Measurements from ENCODE around the gene PCBD2. TPM values are rescaled to one million over a fixed set of nuclear protein-coding genes. Genes with fewer than 3 reads are reported as not detected.
A peak's percentile ranks its signal among the peaks of the same experiment; 100 is the strongest.
"Not testable (repeated sequence)": the region's sequence is repeated elsewhere in the genome, so short reads cannot be mapped to it uniquely, and the experiment has no call there.

PCBD2 gene
- total and polyA plus RNA-seq, 2 donors, result 5.9 to 6.8 TPM

DNA sequence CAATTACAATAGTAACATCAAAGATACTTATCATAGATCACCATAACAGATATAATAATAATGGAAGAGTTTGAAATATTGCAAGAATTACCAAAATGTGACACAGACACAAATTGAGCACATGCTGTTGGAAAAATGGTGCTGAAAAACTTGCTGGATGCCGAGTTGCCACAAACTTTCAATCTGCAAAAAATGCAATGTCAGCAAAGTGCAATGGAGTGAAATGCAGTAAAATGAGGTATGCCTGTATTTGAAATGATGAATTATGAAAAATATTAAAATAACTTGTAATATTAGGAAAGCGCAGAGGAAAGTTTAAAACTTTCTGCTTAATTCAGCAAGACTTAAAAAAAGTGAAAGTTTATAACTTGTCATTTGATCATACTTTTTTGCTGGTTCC, 12.0 kb upstream of the PCBD2 start:
- Histone ChIP-seq H3K4me1 (ENCODE audit: control insufficient read depth in 2 of 2, insufficient read depth in 2 of 2, low read length in 2 of 2) (no peaks in the 10 kb centered on the region), H3K9me3 (ENCODE audit: control insufficient read depth in 2 of 2, insufficient read depth in 1 of 2, low read length in 1 of 2) (no peaks in the 10 kb centered on the region), H3K4me3 (ENCODE audit: low read length in 2 of 2) (no peak overlapping the region), H3K36me3 (ENCODE audit: control insufficient read depth in 2 of 2, insufficient read depth in 2 of 2, low read length in 1 of 2) (peaks cover 32 to 34% of the 10 kb centered on the region in 2 donors), H3K27ac (ENCODE audit: low read depth in 1 of 2, low read length in 1 of 2) (no peak overlapping the region), H3K27me3 (ENCODE audit: control insufficient read depth in 2 of 2, insufficient read depth in 1 of 2, low read length in 1 of 2) (no peaks in the 10 kb centered on the region)
- 98% methylated on average over 2 of the region's 2 CpGs for WGBS
- DNase-seq (ENCODE audit: low read depth in 6 of 9, low spot score in 9 of 9), result no peak

DNA sequence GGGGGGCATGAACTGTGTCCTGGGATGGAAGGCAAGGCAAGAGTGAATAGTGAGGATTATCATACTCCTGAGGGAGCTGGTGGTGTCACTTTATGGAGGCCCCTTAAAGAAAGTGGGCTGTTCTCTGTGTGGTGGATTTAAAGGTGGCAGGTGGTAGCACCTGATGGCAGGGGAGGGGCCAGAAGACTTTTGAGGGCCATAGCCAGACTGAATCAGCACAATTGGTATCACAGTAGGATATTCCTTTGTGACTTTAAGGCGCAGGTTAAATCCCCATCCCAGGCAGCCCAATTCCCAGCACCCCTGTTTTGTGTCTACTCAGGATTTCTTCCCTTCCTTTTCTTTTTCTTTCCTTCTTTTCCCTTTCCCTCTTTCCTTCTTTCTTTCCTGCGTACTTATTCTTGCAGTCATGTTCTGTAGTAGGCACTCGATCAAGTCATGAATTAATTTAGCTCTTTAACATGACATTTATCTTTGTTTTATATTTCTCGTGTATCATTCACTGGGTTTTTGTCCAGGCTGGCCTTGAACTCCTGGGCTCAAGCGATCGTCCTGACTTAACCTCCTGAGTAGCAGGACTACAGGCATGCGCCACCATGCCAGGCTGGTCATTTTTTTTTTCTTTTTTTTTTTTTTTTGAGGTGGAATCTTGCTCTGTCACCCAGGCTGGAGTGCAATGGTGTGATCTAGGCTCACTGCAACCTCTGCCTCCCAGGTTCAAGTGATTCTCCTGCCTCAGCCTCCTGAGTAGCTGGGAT, 11.0 kb upstream of the PCBD2 start:
- Histone ChIP-seq H3K27ac (ENCODE audit: low read depth in 1 of 2, low read length in 1 of 2) (no peak overlapping the region), H3K4me1 (ENCODE audit: control insufficient read depth in 2 of 2, insufficient read depth in 2 of 2, low read length in 2 of 2) (no peaks in the 10 kb centered on the region), H3K36me3 (ENCODE audit: control insufficient read depth in 2 of 2, insufficient read depth in 2 of 2, low read length in 1 of 2) (peaks cover 30 to 34% of the 10 kb centered on the region in 2 donors), H3K9me3 (ENCODE audit: control insufficient read depth in 2 of 2, insufficient read depth in 1 of 2, low read length in 1 of 2) (no peaks in the 10 kb centered on the region), H3K27me3 (ENCODE audit: control insufficient read depth in 2 of 2, insufficient read depth in 1 of 2, low read length in 1 of 2) (no peaks in the 10 kb centered on the region), H3K4me3 (ENCODE audit: low read length in 2 of 2) (no peak overlapping the region)
- DNase-seq (ENCODE audit: low read depth in 6 of 9, low spot score in 9 of 9), result no peak
- 97% methylated on average over 7 of the region's 7 CpGs for WGBS

DNA sequence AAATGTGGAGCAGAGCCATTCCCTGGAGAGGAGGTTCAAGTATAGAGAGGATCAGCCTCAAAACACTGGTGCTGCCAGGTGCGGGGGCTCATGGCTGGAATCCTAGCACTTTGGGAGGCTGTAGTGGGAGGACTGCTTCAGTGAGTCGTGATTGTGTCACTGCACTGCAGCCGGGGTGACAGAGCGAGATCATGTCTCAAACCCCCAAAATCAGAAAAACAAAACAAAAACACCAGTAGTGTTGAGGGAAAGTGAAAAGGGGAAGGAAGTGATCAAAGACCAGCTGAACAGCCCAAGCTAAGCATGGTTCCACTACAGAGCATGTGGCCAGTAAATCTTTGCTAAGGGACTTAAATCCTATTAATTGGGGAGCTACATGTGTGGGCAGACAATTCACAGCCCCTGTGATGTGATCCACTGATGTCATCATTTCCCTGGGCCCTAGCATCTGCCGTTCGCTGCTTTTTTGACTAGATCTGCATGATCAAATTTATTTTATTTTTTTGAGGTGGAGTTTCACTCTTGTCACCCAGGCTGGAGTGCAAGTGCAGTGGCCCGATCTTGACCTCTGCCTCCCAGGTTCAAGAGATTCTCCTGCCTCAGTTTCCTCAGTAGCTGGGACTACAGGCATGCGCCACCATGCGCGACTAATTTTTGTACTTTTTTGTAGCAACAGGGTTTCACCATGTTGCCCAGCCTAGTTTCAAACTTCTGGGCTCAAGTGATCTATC, 2.7 kb upstream of the PCBD2 start:
- 51% methylated on average over 10 of the region's 10 CpGs for WGBS
- no peak for DNase-seq (ENCODE audit: low read depth in 6 of 9, low spot score in 9 of 9)
- Histone ChIP-seq H3K36me3 (ENCODE audit: control insufficient read depth in 2 of 2, insufficient read depth in 2 of 2, low read length in 1 of 2) (peaks cover 6 to 10% of the 10 kb centered on the region in 2 donors), H3K9me3 (ENCODE audit: control insufficient read depth in 2 of 2, insufficient read depth in 1 of 2, low read length in 1 of 2) (peaks cover 0 to 4% of the 10 kb centered on the region in 2 donors), H3K4me3 (ENCODE audit: low read length in 2 of 2) (no peak overlapping the region), H3K27ac (ENCODE audit: low read depth in 1 of 2, low read length in 1 of 2) (no peak overlapping the region), H3K27me3 (ENCODE audit: control insufficient read depth in 2 of 2, insufficient read depth in 1 of 2, low read length in 1 of 2) (no peaks in the 10 kb centered on the region), H3K4me1 (ENCODE audit: control insufficient read depth in 2 of 2, insufficient read depth in 2 of 2, low read length in 2 of 2) (peaks cover 3 to 13% of the 10 kb centered on the region in 2 donors)

DNA sequence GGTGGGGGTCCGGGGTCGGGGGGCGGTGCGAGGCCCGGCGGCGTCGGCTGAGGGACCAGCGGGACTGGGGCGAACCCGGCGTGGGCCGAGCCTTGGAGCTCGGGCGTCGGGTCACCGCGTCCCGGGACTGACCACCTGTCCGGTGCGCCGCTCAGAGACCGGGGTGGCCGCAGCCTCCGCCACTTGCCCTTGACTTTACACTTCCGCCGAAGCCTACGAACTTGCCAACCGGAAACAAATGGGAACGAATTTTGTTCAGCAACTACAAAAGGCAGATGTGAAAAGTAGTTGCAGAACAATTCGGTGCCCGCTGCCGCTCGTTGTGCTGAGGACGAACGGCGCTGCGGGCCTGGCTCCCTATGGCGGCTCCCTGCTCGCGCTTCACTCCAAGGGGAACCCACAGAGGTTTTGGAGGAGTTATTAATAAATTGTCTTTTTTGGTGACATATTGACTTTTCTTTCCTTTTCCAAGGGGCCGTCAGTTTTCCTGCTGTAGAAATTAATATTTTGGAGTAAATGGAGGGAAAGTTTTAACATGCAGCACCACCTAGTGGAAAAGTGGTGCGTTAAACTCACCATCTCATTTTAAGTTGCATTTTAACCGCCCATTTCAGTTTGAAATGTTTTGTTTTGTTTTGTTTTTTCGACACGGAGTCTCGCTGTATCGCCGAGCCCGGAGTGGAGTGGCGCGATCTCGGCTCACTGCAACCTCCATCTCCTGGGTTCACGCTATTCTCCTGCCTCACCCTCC, 490 bp downstream of the PCBD2 start:
- peak overlapping the region; percentile 99 for H3K27ac ChIP-seq (ENCODE audit: low read depth in 1 of 2, low read length in 1 of 2)
- peaks cover 3 to 13% of the 10 kb centered on the region in 2 donors for H3K4me1 ChIP-seq (ENCODE audit: control insufficient read depth in 2 of 2, insufficient read depth in 2 of 2, low read length in 2 of 2)
- under 1% methylated on average over 54 of the region's 54 CpGs for WGBS
- no peaks in the 10 kb centered on the region for H3K27me3 ChIP-seq (ENCODE audit: control insufficient read depth in 2 of 2, insufficient read depth in 1 of 2, low read length in 1 of 2)
- H3K4me3 ChIP-seq (ENCODE audit: low read length in 2 of 2), result peak overlapping the region; percentile 84 to 94
- peak; percentile 64 to 91 (median 73) for DNase-seq (ENCODE audit: low read depth in 6 of 9, low spot score in 9 of 9)
- H3K36me3 ChIP-seq (ENCODE audit: control insufficient read depth in 2 of 2, insufficient read depth in 2 of 2, low read length in 1 of 2), result peaks cover 5 to 16% of the 10 kb centered on the region in 2 donors
- H3K9me3 ChIP-seq (ENCODE audit: control insufficient read depth in 2 of 2, insufficient read depth in 1 of 2, low read length in 1 of 2), result peaks cover 0 to 4% of the 10 kb centered on the region in 2 donors

DNA sequence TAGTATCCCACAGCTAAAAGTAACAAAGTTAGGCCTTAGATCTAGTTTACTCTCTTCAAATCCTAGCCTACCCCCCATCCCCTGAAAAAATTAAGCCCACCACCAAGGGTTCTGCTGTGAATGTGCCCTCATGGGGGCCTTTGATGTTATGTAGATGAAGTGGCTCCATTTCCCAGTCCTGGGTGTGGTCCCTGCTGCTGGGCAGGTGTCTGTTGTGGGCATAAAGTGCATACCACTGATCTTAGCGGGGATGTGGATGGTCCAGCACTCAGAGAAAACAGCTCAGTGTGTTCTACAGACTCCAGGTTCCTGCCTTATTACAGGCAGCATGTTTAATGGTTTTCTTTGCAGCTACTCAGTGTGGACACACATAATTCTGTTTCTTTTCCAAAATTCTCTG, 1.9 kb downstream of the PCBD2 start:
- H3K27me3 ChIP-seq (ENCODE audit: control insufficient read depth in 2 of 2, insufficient read depth in 1 of 2, low read length in 1 of 2), result no peaks in the 10 kb centered on the region
- H3K4me3 ChIP-seq (ENCODE audit: low read length in 2 of 2), result no peak overlapping the region
- WGBS, result 98% methylated on average over 1 of the region's 1 CpG
- H3K4me1 ChIP-seq (ENCODE audit: control insufficient read depth in 2 of 2, insufficient read depth in 2 of 2, low read length in 2 of 2), result peaks cover 3 to 9% of the 10 kb centered on the region in 2 donors
- peaks cover 0 to 4% of the 10 kb centered on the region in 2 donors for H3K9me3 ChIP-seq (ENCODE audit: control insufficient read depth in 2 of 2, insufficient read depth in 1 of 2, low read length in 1 of 2)
- H3K36me3 ChIP-seq (ENCODE audit: control insufficient read depth in 2 of 2, insufficient read depth in 2 of 2, low read length in 1 of 2), result peaks cover 14 to 20% of the 10 kb centered on the region in 2 donors
- DNase-seq (ENCODE audit: low read depth in 6 of 9, low spot score in 9 of 9), result no peak
- no peak overlapping the region for H3K27ac ChIP-seq (ENCODE audit: low read depth in 1 of 2, low read length in 1 of 2)

DNA sequence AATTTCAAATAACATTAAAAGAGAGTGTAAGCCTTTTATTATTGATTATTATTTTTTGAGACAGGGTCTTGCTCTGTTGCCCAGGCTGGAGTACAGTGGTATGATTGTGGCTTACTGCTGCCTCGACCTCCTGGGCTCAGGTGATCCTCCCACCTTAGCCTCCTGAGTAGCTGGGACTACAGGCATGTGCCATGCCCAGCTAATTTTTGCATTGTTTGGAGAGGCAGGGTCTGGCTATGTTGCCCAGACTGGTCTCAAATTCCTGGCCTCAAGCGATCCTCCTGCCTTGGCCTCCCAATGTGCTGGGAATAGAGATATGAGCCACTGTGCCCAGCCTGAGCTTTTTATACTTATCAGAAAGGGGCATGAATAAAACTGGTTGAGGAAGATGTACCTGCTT, 5.8 kb downstream of the PCBD2 start:
- H3K9me3 ChIP-seq (ENCODE audit: control insufficient read depth in 2 of 2, insufficient read depth in 1 of 2, low read length in 1 of 2); H3K27ac ChIP-seq (ENCODE audit: low read depth in 1 of 2, low read length in 1 of 2); H3K4me1 ChIP-seq (ENCODE audit: control insufficient read depth in 2 of 2, insufficient read depth in 2 of 2, low read length in 2 of 2); H3K4me3 ChIP-seq (ENCODE audit: low read length in 2 of 2); DNase-seq (ENCODE audit: low read depth in 6 of 9, low spot score in 9 of 9); H3K27me3 ChIP-seq (ENCODE audit: control insufficient read depth in 2 of 2, insufficient read depth in 1 of 2, low read length in 1 of 2): not testable (repeated sequence)
- WGBS, result 100% methylated on average over 2 of the region's 2 CpGs
- peaks cover 27 to 34% of the 10 kb centered on the region in 2 donors for H3K36me3 ChIP-seq (ENCODE audit: control insufficient read depth in 2 of 2, insufficient read depth in 2 of 2, low read length in 1 of 2)

DNA sequence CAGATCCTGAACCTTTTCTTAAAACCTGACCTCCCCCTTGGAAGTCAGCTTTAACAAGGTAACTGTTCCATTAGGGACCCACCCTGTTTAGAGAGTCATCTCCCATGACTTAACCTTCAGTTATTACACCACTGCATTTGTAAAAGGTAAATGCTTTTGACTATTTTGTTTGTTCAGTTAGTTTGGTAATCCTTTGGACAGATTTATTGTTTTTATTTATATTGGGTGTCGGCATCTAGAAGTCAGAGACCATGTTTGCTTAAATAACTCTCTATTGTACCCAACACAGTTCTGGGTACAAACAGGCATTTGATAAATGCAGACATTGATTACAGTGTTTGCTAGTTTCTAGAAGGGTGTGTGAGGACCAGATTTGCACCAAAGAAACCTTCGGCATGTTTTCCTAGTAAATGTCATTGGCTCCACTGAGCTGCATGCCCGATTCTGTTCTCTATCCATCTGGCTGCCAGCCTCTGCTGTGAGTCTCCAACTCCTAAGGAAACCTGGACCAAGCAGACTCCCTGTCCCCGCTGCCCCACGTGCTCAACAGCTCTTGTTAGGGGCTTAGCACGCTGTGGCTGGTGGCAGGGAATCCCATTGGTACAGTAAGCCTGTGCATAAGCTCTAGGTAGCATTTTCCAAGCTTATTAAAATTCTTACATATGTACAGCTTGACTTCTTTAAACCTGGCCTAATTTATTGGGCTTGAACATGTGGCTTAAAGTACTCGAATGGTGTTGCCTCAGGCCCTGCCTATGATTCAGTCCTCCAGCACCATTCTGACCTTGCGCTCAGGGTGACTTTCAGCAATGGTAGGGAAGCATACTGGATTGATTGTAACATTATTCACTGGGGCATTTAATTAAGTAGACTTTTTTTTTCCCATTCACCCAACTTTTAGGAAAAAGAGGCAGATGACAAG, 6.6 kb downstream of the PCBD2 start:
- H3K27ac ChIP-seq (ENCODE audit: low read depth in 1 of 2, low read length in 1 of 2), result no peak overlapping the region
- no peaks in the 10 kb centered on the region for H3K9me3 ChIP-seq (ENCODE audit: control insufficient read depth in 2 of 2, insufficient read depth in 1 of 2, low read length in 1 of 2)
- H3K4me1 ChIP-seq (ENCODE audit: control insufficient read depth in 2 of 2, insufficient read depth in 2 of 2, low read length in 2 of 2), result peaks cover 3% of the 10 kb centered on the region in 2 donors
- H3K27me3 ChIP-seq (ENCODE audit: control insufficient read depth in 2 of 2, insufficient read depth in 1 of 2, low read length in 1 of 2), result no peaks in the 10 kb centered on the region
- 98% methylated on average over 8 of the region's 8 CpGs for WGBS
- no peak for DNase-seq (ENCODE audit: low read depth in 6 of 9, low spot score in 9 of 9)
- H3K36me3 ChIP-seq (ENCODE audit: control insufficient read depth in 2 of 2, insufficient read depth in 2 of 2, low read length in 1 of 2), result peaks cover 29 to 36% of the 10 kb centered on the region in 2 donors
- H3K4me3 ChIP-seq (ENCODE audit: low read length in 2 of 2), result no peak overlapping the region

DNA sequence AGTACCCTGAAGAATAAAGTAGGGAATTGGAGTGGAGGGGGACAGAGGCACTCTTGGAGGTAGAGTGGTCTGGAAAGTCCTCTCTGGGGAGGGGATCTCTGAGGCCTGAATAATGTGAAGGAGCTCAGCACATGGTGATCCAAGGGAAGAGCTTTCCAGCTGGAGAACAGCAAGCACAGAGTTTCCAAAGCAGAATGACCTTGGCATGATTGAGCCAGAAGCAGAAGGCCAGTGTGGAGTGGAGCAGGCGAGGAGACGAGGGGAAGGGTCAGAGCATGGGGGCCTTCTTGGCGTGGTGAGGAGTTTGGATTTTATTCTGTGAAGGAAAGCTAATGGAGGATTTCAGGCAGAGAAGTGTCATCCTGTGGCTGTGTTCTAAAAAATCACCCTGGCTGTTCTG, 8.3 kb downstream of the PCBD2 start:
- H3K36me3 ChIP-seq (ENCODE audit: control insufficient read depth in 2 of 2, insufficient read depth in 2 of 2, low read length in 1 of 2), result peaks cover 39 to 43% of the 10 kb centered on the region in 2 donors
- no peak overlapping the region for H3K4me3 ChIP-seq (ENCODE audit: low read length in 2 of 2)
- no peaks in the 10 kb centered on the region for H3K9me3 ChIP-seq (ENCODE audit: control insufficient read depth in 2 of 2, insufficient read depth in 1 of 2, low read length in 1 of 2)
- H3K4me1 ChIP-seq (ENCODE audit: control insufficient read depth in 2 of 2, insufficient read depth in 2 of 2, low read length in 2 of 2), result no peaks in the 10 kb centered on the region
- H3K27ac ChIP-seq (ENCODE audit: low read depth in 1 of 2, low read length in 1 of 2), result no peak overlapping the region
- no peaks in the 10 kb centered on the region for H3K27me3 ChIP-seq (ENCODE audit: control insufficient read depth in 2 of 2, insufficient read depth in 1 of 2, low read length in 1 of 2)
- WGBS, result over 99% methylated on average over 3 of the region's 3 CpGs
- DNase-seq (ENCODE audit: low read depth in 6 of 9, low spot score in 9 of 9), result no peak
